IMR-90 (cell line): ENCODE measurements around the gene LPAR5. TPM values are rescaled to one million over a fixed set of nuclear protein-coding genes. Genes with fewer than 3 reads are reported as not detected.

ENCODE experiments used
- ATAC-seq: fragments of 200-7000 bp; cut with Tn5 transposase; 2 replicates; pipeline ENCODE4 v1.9.1; 2020; ENCODE audit warnings: low read depth, mild to moderate bottlenecking, moderate library complexity
- BruUV-seq: library from RNA; stranded (reverse); fragments of 400-500 nt; replicated peaks from 2 replicates; lab custom pipeline; 2021; lab: Mats Ljungman, UMichigan
- CTCF ChIA-PET: fragments of 300-600 bp; formaldehyde crosslinking; extraction: SDS; loops from one replicate; lab custom pipeline; 2021; ENCODE audit warnings: antibody characterized with exemption; lab: Yijun Ruan, JAX
- POLR2A ChIA-PET: fragments of 300-600 bp; sonication (Branson Sonifier 250); formaldehyde crosslinking; loops from one replicate; lab custom pipeline; 2022; ENCODE audit warnings: antibody characterized with exemption; ENCODE audit not compliant: unreplicated experiment; lab: Charles Lee
- DNase-seq: peaks from one replicate; pipeline ENCODE4 v3.0.0; 2013
- H2AFZ ChIP-seq: replicated peaks from 2 replicates; pipeline ENCODE3; 2013; ENCODE audit warnings: low read length, mild to moderate bottlenecking; ENCODE audit not compliant: poor library complexity
- H2AK5ac ChIP-seq: 2 replicates; pipeline ENCODE4 v1.6.1; 2013; ENCODE audit warnings: low read depth, low read length, inconsistent platforms
- H2AK9ac ChIP-seq: replicated peaks from 2 replicates; pipeline ENCODE3; 2013; ENCODE audit warnings: mild to moderate bottlenecking, low read depth, low read length, moderate library complexity; ENCODE audit not compliant: poor library complexity
- H2BK120ac ChIP-seq: 2 replicates; pipeline ENCODE4 v1.6.1; 2013; ENCODE audit warnings: low read depth, low read length, inconsistent platforms
- H2BK15ac ChIP-seq: 3 replicates; pipeline ENCODE4 v1.6.1; 2013; ENCODE audit warnings: low read depth, low read length, inconsistent platforms
- H2BK20ac ChIP-seq: 2 replicates; pipeline ENCODE4 v1.6.1; 2013; ENCODE audit warnings: low read depth, mild to moderate bottlenecking, inconsistent platforms, low read length, moderate library complexity
- H2BK5ac ChIP-seq: 2 replicates; pipeline ENCODE4 v1.6.1; 2013; ENCODE audit warnings: mild to moderate bottlenecking, low read depth, low read length, inconsistent platforms; ENCODE audit not compliant: poor library complexity, severe bottlenecking
- H3K14ac ChIP-seq: replicated peaks from 2 replicates; pipeline ENCODE4 v1.6.1; 2013; ENCODE audit warnings: low read depth, low read length, inconsistent platforms
- H3K18ac ChIP-seq: 2 replicates; pipeline ENCODE4 v1.6.1; 2013; ENCODE audit warnings: low read depth, low read length, control low read depth
- H3K23ac ChIP-seq: 2 replicates; pipeline ENCODE4 v1.6.1; 2013; ENCODE audit warnings: low read depth, low read length, inconsistent platforms
- H3K27ac ChIP-seq: 2 replicates; pipeline ENCODE4 v1.5.1; 2013; ENCODE audit warnings: mild to moderate bottlenecking, control low read depth, low read length; ENCODE audit not compliant: insufficient read depth
- H3K27me3 ChIP-seq: 2 replicates; pipeline ENCODE4 v1.6.1; 2013; ENCODE audit warnings: low read length; ENCODE audit not compliant: control insufficient read depth, insufficient read depth
- H3K36me3 ChIP-seq: 2 replicates; pipeline ENCODE4 v1.6.1; 2013; ENCODE audit warnings: low read length, mixed read lengths; ENCODE audit not compliant: control insufficient read depth, insufficient read depth
- H3K4ac ChIP-seq: 2 replicates; pipeline ENCODE4 v1.6.1; 2013; ENCODE audit warnings: low read depth, low read length, inconsistent platforms
- H3K4me1 ChIP-seq: 2 replicates; pipeline ENCODE4 v1.6.1; 2013; ENCODE audit warnings: low read length, mixed read lengths; ENCODE audit not compliant: control insufficient read depth, insufficient read depth
- H3K4me2 ChIP-seq: 2 replicates; pipeline ENCODE4 v1.6.1; 2013; ENCODE audit warnings: low read depth, mild to moderate bottlenecking, control low read depth, low read length, moderate library complexity
- H3K4me3 ChIP-seq: 2 replicates; pipeline ENCODE4 v1.5.1; 2013; ENCODE audit warnings: low read depth, mild to moderate bottlenecking, control low read depth, low read length, moderate library complexity; ENCODE audit not compliant: insufficient read depth
- H3K56ac ChIP-seq: 2 replicates; pipeline ENCODE4 v1.6.1; 2013; ENCODE audit warnings: low read length, inconsistent platforms; ENCODE audit not compliant: insufficient read depth; ENCODE audit errors: extremely low read depth
- H3K79me1 ChIP-seq, 2 experiments: 2 replicates each; pipeline ENCODE4 v1.6.1; 2013; ENCODE audit warnings: low read length in 2 of 2, inconsistent platforms in 1 of 2, low read depth in 1 of 2
- H3K9ac ChIP-seq: 2 replicates; pipeline ENCODE4 v1.6.1; 2013; ENCODE audit warnings: low read depth, low read length, control low read depth
- H3K9me1 ChIP-seq: 2 replicates; pipeline ENCODE4 v1.6.1; 2013; ENCODE audit warnings: low read length, inconsistent platforms; ENCODE audit not compliant: insufficient read depth
- H3K9me3 ChIP-seq: 2 replicates; pipeline ENCODE4 v1.6.1; 2013; ENCODE audit warnings: low read length; ENCODE audit not compliant: control insufficient read depth, insufficient read depth
- H4K20me1 ChIP-seq: 2 replicates; pipeline ENCODE4 v1.6.1; 2013; ENCODE audit warnings: low read length, inconsistent platforms; ENCODE audit not compliant: insufficient read depth
- H4K5ac ChIP-seq: 2 replicates; pipeline ENCODE4 v1.6.1; 2013; ENCODE audit warnings: mild to moderate bottlenecking, low read depth, low read length, control low read depth
- H4K8ac ChIP-seq, 2 experiments: 2 replicates each; pipeline ENCODE4 v1.6.1; 2013; ENCODE audit warnings: low read depth in 2 of 2, low read length in 2 of 2, control low read depth in 1 of 2, inconsistent platforms in 1 of 2
- H4K91ac ChIP-seq: 2 replicates; pipeline ENCODE4 v1.6.1; 2013; ENCODE audit warnings: low read depth, low read length, inconsistent platforms; ENCODE audit not compliant: insufficient read depth
- FOS ChIP-seq: fragments of 150-350 bp; IDR thresholded peaks from 2 replicates; pipeline ENCODE4 v1.6.1; 2016; ENCODE audit warnings: low read depth, low read length
- WGBS, 2 experiments: methylation state at CpG; one replicate each; pipeline versions ENCODE4 v1.1.5 to v1.1.7; 2013; ENCODE audit warnings: missing lambda C conversion rate in 2 of 2; ENCODE audit not compliant: insufficient read length in 1 of 2; ENCODE audit errors: extremely low coverage in 2 of 2; 5-methylcytosine and 5-hydroxymethylcytosine counted together
- dilution Hi-C: fragments of 300-500 bp; cut with HindIII; formaldehyde crosslinking; loops from one replicate; pipeline ENCODE4 v1.14.3; 2018; ENCODE audit warnings: low sequenced_read_pairs; ENCODE audit not compliant: unreplicated experiment
- in situ Hi-C: fragments of 300-500 bp; cut with MboI; formaldehyde crosslinking; loops from 3 replicates; pipeline ENCODE4 v1.14.3; 2019; ENCODE audit warnings: low sequenced_read_pairs, inconsistent platforms, mixed read lengths
- intact Hi-C: fragments of 100-400 bp; cut with micrococcal nuclease; formaldehyde crosslinking; loops from 2 replicates; pipeline ENCODE4 v1.10.0; 2022
- polyA plus RNA-seq, 3 experiments: library from polyadenylated mRNA; depleted of rRNA; stranded (reverse); fragments of >200 nt; gene quantifications; 2 replicates each; pipeline ENCODE4 v1.2.3, GENCODE V29; 2012; ENCODE audit warnings: low replicate concordance in 1 of 3
- total RNA-seq: library from RNA; depleted of rRNA; stranded (reverse); fragments of >200 nt; gene quantifications from 2 replicates; pipeline ENCODE4 v1.2.3, GENCODE V29; 2012

The LPAR5 gene
- total and polyA plus RNA-seq, 2 of the 4 experiments (the other 2 are of a cell fraction) = not detected

DNA sequence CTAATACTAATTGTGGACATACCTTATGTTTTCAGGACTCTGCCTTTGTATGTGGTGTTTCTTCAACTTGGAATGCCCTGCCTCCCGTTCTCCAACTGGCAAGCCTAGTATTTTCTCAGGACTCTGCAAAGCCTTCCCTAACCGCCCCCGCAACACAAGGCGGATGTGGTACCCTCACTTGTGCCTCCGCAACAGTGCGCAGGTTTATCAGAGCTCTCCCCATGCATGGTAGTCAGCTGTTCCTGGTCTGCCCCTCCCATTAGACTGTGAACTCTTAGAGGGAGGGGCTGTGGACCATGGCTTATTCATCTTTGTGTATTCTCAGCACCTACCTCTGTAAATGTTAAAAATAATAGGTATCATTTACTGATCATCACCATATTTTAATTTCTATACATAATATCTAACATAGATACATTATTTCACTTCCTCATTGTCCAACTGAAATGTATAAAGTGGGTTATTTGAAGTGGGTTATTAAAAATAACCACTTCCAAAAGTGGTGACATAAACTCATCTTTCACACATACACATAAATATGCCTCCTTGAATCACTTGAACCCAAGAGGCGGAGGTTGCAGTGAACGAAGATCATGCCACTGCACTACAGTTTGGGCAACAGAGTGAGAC lies 9.0 kb downstream of the LPAR5 start:
- TF ChIP-seq FOS = no peak
- Histone ChIP-seq H3K79me1 (no peaks in the 10 kb centered on the region), H3K9me1 (no peaks in the 10 kb centered on the region), H3K56ac (no peak overlapping the region), H3K9me3 (no peaks in the 10 kb centered on the region), H3K18ac (no peak overlapping the region), H3K9ac (no peak overlapping the region), H2BK15ac (no peak overlapping the region), H3K4ac (no peak overlapping the region), H2BK20ac (no peak overlapping the region), H2BK120ac (no peak overlapping the region), H3K23ac (no peak overlapping the region), H2AK9ac (peak overlapping the region; percentile 25), H3K14ac (no peak overlapping the region), H3K27me3 (no peaks in the 10 kb centered on the region), H2AK5ac (no peak overlapping the region), H3K4me2 (no peak overlapping the region), H3K4me1 (no peaks in the 10 kb centered on the region), H3K36me3 (no peaks in the 10 kb centered on the region), H4K20me1 (no peaks in the 10 kb centered on the region), H4K91ac (no peak overlapping the region), H4K5ac (no peak overlapping the region), H2AFZ (peak overlapping the region; percentile 53), H4K8ac (no peak overlapping the region), H3K27ac (no peak overlapping the region), H2BK5ac (no peak overlapping the region), H3K4me3 (no peak overlapping the region)
- no TSS peak for BruUV-seq
- intact Hi-C loops (no loop called here), in situ Hi-C loops (no loop called here), dilution Hi-C loops (no loop called here)
- POLR2A ChIA-PET = interaction anchor here (0.5 kb wide), 1 partner anchor 184 kb away, joined by 4 read pairs; no protein-coding TSS in a partner anchor
- ATAC-seq (no peak), DNase-seq (no peak)
- CTCF ChIA-PET = no interaction called here
- WGBS, 2 experiments = 78% methylated on average over 3 of the region's 8 CpGs; no CpG with 5 or more reads in 1 of the 2 experiments
